Peyer's patch (tissue), 4 donors: ENCODE measurements around the gene IKBKE.
"Not testable (repeated sequence)": the region's sequence is repeated elsewhere in the genome, so short reads cannot be mapped to it uniquely, and the experiment has no call there.

Source experiments
- POLR2A ChIP-seq, 2 donors: fragments of 450-650 bp; IDR thresholded peaks; one replicate each; pipeline ENCODE4 v1.5.1; 2017; ENCODE audit warnings: antibody characterized with exemption in 2 of 2, mild to moderate bottlenecking in 2 of 2, moderate library complexity in 2 of 2
- TF ChIP-seq, protein P1 (sequence below), 6 experiments: fragments of 450-650 bp in 4 of 6; fragments of 200-600 bp in 2 of 6; sonication (generic) in 1 of 6; IDR thresholded peaks; one replicate each; pipeline ENCODE4 v1.5.1; 2017 to 2019; ENCODE audit warnings: antibody characterized with exemption in 6 of 6, mild to moderate bottlenecking in 3 of 6, moderate library complexity in 1 of 6

DNA sequence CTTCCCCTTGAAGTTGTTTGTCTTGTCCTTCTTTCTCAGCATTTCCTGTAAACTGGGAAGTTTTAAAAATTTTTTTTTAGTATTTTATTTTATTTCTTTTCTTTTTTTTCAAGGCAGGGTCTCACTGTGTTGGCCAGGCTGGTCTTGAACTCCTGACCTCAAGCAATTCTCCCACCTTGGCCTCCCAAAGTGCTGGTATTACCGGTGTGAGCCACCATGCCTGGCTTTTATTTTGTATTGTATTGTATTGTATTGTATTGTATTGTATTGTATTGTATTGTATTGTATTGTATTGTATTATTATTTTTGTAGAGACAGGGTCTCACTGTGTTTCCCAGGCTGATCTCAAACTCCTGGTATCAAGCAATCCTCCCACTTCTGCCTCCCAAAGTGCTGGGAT is 13.6 kb downstream of the IKBKE start:
- TF ChIP-seq POLR2A (IDR thresholded peaks at IDR 0.05), result not testable (repeated sequence)
- TF ChIP-seq, protein P1, sequence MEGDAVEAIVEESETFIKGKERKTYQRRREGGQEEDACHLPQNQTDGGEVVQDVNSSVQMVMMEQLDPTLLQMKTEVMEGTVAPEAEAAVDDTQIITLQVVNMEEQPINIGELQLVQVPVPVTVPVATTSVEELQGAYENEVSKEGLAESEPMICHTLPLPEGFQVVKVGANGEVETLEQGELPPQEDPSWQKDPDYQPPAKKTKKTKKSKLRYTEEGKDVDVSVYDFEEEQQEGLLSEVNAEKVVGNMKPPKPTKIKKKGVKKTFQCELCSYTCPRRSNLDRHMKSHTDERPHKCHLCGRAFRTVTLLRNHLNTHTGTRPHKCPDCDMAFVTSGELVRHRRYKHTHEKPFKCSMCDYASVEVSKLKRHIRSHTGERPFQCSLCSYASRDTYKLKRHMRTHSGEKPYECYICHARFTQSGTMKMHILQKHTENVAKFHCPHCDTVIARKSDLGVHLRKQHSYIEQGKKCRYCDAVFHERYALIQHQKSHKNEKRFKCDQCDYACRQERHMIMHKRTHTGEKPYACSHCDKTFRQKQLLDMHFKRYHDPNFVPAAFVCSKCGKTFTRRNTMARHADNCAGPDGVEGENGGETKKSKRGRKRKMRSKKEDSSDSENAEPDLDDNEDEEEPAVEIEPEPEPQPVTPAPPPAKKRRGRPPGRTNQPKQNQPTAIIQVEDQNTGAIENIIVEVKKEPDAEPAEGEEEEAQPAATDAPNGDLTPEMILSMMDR (IDR thresholded peaks at IDR 0.05), result not testable (repeated sequence)
